Tibial artery (tissue), 4 donors: Measurements from ENCODE around the gene ITGB4.

Source experiments
- DNase-seq, 2 donors: peaks; one replicate each; pipeline ENCODE4 v3.0.0-alpha.2; 2019
- H3K27ac ChIP-seq, 2 donors: fragments of 200-600 bp; sonication (generic) in 1 of 2; 1 replicate in 1 of 2; 2 replicates in 1 of 2; pipeline ENCODE4 v1.5.1; 2018 to 2019; ENCODE audit warnings: mild to moderate bottlenecking in 1 of 2
- H3K27me3 ChIP-seq, 2 donors: fragments of 200-600 bp; sonication (generic) in 1 of 2; one replicate each; pipeline versions ENCODE4 v1.5.1 to v1.6.0; 2016 to 2019
- H3K36me3 ChIP-seq, 3 donors: fragments of 200-600 bp; sonication (generic) in 2 of 3; one replicate each; pipeline ENCODE4 v1.5.1; 2016 to 2019; ENCODE audit warnings: mild to moderate bottlenecking in 2 of 3
- H3K4me1 ChIP-seq, 4 donors: fragments of 200-600 bp; sonication (generic) in 2 of 4; 1 replicate in 3 of 4; 2 replicates in 1 of 4; pipeline ENCODE4 v1.5.1; 2016 to 2019
- H3K4me3 ChIP-seq, 2 donors: fragments of 200-600 bp; sonication (generic) in 1 of 2; 1 replicate in 1 of 2; 2 replicates in 1 of 2; pipeline ENCODE4 v1.5.1; 2018 to 2019; ENCODE audit warnings: mild to moderate bottlenecking in 2 of 2
- H3K9me3 ChIP-seq, 3 donors: fragments of 200-600 bp; sonication (generic) in 1 of 3; one replicate each; pipeline ENCODE4 v1.5.1; 2016 to 2019
- CTCF ChIP-seq, 2 experiments: fragments of 200-600 bp in 1 of 2; fragments of 450-650 bp in 1 of 2; IDR thresholded peaks; one replicate each; pipeline ENCODE4 v1.5.1; 2017 to 2019; ENCODE audit warnings: antibody characterized with exemption in 2 of 2, mild to moderate bottlenecking in 1 of 2, moderate library complexity in 1 of 2
- intact Hi-C: fragments of 100-400 bp; cut with DNase I; formaldehyde crosslinking; loops from one replicate; pipeline ENCODE4 v1.15.0; 2023; ENCODE audit warnings: low total_unique reads

The ITGB4 gene

GRCh38 chr17:75731716-75732498 is 10.6 kb downstream of the ITGB4 start:
- DNase-seq: no peak
- TF ChIP-seq CTCF (IDR thresholded peaks at IDR 0.05): no peak
- no peak overlapping the region for H3K27ac ChIP-seq
- no peak overlapping the region for H3K4me3 ChIP-seq
- no peaks in the 10 kb centered on the region for H3K9me3 ChIP-seq
- H3K4me1 ChIP-seq: no peaks in the 10 kb centered on the region
- H3K27me3 ChIP-seq: peaks cover 0 to 7% of the 10 kb centered on the region in 2 donors
- peaks cover 0 to 88% (median 0%) of the 10 kb centered on the region in 3 donors for H3K36me3 ChIP-seq
- intact Hi-C loops: no loop called here

GRCh38 chr17:75733471-75733870 is 12.2 kb downstream of the ITGB4 start:
- intact Hi-C loops: no loop called here
- H3K36me3 ChIP-seq: peaks cover 0 to 86% (median 0%) of the 10 kb centered on the region in 3 donors

GRCh38 chr17:75734674-75735294 is 13.5 kb downstream of the ITGB4 start:
- TF ChIP-seq CTCF (IDR thresholded peaks at IDR 0.05): no peak
- Histone ChIP-seq H3K27me3 (peaks cover 0 to 16% of the 10 kb centered on the region in 2 donors), H3K27ac (no peak overlapping the region), H3K9me3 (no peaks in the 10 kb centered on the region), H3K4me1 (no peaks in the 10 kb centered on the region), H3K36me3 (peaks cover 0 to 82% (median 0%) of the 10 kb centered on the region in 3 donors), H3K4me3 (no peak overlapping the region)
- intact Hi-C loops: no loop called here
- DNase-seq: no peak

More at GRCh38 chr17:75733471-75733870, 12.2 kb downstream of the ITGB4 start:
- Histone ChIP-seq H3K9me3 (no peaks in the 10 kb centered on the region), H3K27ac (no peak overlapping the region), H3K4me3 (no peak overlapping the region), H3K4me1 (no peaks in the 10 kb centered on the region), H3K27me3 (peaks cover 0 to 13% of the 10 kb centered on the region in 2 donors)
- TF ChIP-seq CTCF (IDR thresholded peaks at IDR 0.05): no peak
- DNase-seq: no peak

DNA sequence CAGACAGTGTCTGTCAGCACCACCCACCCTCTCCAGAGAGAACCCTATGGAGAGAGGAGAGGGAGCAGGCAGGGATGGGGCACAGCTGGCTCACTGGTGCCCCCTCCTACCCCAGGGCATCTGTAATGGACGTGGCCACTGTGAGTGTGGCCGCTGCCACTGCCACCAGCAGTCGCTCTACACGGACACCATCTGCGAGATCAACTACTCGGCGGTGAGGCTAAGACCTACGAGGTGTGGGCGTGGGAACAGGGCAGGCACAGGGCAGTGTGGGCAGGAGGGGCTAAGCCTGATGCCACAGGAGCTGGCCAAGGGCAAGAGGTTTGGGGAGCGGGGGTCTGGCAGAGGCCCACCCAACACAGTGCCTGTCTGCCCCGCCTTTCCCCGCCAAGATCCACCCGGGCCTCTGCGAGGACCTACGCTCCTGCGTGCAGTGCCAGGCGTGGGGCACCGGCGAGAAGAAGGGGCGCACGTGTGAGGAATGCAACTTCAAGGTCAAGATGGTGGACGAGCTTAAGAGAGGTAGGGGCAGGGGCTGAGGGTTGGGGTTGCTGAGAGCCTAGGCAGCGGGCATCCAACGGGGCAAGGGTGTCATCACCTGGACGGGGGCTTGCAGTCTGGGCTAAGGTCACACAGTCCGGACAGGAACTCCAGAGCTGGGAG is 15.0 kb downstream of the ITGB4 start:
- Histone ChIP-seq H3K36me3 (peaks cover 0 to 82% (median 0%) of the 10 kb centered on the region in 3 donors), H3K27ac (no peak overlapping the region)
- no peak for TF ChIP-seq CTCF (IDR thresholded peaks at IDR 0.05)

GRCh38 chr17:75737133-75737962 is 16.1 kb downstream of the ITGB4 start:
- peaks cover 0 to 82% (median 0%) of the 10 kb centered on the region in 3 donors for H3K36me3 ChIP-seq
- H3K9me3 ChIP-seq: no peaks in the 10 kb centered on the region
- H3K4me1 ChIP-seq: no peaks in the 10 kb centered on the region
- intact Hi-C loops: no loop called here
- peaks cover 0 to 19% of the 10 kb centered on the region in 2 donors for H3K27me3 ChIP-seq
- peak in 1 of 2 donors; percentile 66 for DNase-seq
- TF ChIP-seq CTCF (IDR thresholded peaks at IDR 0.05): no peak
- H3K4me3 ChIP-seq: no peak overlapping the region
- no peak overlapping the region for H3K27ac ChIP-seq

More for the DNA sequence above, 15.0 kb downstream of the ITGB4 start:
- DNase-seq: no peak
- no peaks in the 10 kb centered on the region for H3K9me3 ChIP-seq
- H3K27me3 ChIP-seq: peaks cover 0 to 19% of the 10 kb centered on the region in 2 donors
- H3K4me3 ChIP-seq: no peak overlapping the region
- H3K4me1 ChIP-seq: no peaks in the 10 kb centered on the region
- intact Hi-C loops: no loop called here
